IMR-90 (cell line): ENCODE data around the gene TBCC.

Experiments
- CEBPB ChIP-seq: IDR thresholded peaks from 2 replicates; pipeline ENCODE4 v1.6.1; 2012; ENCODE audit warnings: low read depth, low read length, improper control_type of control experiment
- POLR2A ChIP-seq: IDR thresholded peaks from 2 replicates; pipeline ENCODE4 v1.6.1; 2012; ENCODE audit warnings: mild to moderate bottlenecking, low read depth, low read length
- TF ChIP-seq, protein P1 (sequence below): fragments of 150-350 bp; IDR thresholded peaks from 2 replicates; pipeline ENCODE4 v1.6.1; 2017; ENCODE audit warnings: mild to moderate bottlenecking, antibody characterized with exemption, low read length, low read depth
- TF ChIP-seq, protein P2 (sequence below): conservative IDR thresholded peaks from 2 replicates; pipeline ENCODE4 v1.5.1; 2012; ENCODE audit warnings: mild to moderate bottlenecking, low read depth, low read length, improper control_type of control experiment

DNA sequence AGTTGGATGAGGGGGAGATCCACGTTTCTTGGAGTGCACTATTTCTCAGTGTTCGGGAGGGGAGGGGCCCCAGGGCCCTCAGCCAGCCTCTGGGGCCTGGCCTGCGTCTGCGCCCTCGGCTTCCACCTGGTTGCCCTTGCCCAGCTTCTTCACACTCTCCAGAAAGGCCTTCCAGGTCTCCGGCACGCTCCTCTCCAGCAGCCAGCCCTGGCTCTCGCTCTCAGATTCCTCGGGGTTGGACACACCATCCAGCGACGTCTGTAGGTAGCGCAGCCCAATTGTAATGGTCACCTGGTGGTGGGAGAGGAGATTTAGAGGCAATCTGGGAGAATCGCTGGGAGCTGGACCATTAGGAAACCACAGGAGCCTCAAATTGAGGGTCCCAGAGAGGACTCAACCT, 47.7 kb downstream of the TBCC start:
- TF ChIP-seq, protein P1, sequence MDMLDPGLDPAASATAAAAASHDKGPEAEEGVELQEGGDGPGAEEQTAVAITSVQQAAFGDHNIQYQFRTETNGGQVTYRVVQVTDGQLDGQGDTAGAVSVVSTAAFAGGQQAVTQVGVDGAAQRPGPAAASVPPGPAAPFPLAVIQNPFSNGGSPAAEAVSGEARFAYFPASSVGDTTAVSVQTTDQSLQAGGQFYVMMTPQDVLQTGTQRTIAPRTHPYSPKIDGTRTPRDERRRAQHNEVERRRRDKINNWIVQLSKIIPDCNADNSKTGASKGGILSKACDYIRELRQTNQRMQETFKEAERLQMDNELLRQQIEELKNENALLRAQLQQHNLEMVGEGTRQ = no peak
- TF ChIP-seq, protein P2, sequence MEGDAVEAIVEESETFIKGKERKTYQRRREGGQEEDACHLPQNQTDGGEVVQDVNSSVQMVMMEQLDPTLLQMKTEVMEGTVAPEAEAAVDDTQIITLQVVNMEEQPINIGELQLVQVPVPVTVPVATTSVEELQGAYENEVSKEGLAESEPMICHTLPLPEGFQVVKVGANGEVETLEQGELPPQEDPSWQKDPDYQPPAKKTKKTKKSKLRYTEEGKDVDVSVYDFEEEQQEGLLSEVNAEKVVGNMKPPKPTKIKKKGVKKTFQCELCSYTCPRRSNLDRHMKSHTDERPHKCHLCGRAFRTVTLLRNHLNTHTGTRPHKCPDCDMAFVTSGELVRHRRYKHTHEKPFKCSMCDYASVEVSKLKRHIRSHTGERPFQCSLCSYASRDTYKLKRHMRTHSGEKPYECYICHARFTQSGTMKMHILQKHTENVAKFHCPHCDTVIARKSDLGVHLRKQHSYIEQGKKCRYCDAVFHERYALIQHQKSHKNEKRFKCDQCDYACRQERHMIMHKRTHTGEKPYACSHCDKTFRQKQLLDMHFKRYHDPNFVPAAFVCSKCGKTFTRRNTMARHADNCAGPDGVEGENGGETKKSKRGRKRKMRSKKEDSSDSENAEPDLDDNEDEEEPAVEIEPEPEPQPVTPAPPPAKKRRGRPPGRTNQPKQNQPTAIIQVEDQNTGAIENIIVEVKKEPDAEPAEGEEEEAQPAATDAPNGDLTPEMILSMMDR = no peak
- no peak for TF ChIP-seq POLR2A
- no peak for TF ChIP-seq CEBPB
